GM12892 (cell line): ENCODE results near the gene HRAS.

Experiments used
- POLR2A ChIP-seq: IDR thresholded peaks from 2 replicates; pipeline ENCODE4 v1.6.1; 2011; ENCODE audit warnings: low read depth, low read length, control low read depth
- POLR2AphosphoS5 ChIP-seq: IDR thresholded peaks from 2 replicates; pipeline ENCODE4 v1.6.1; 2011; ENCODE audit warnings: low read depth, low read length, control low read depth
- TAF1 ChIP-seq: IDR thresholded peaks from 2 replicates; pipeline ENCODE4 v1.6.1; 2011; ENCODE audit warnings: low read depth, mild to moderate bottlenecking, control low read depth, low read length, borderline replicate concordance

GRCh38 chr11:577611-577894, 42.2 kb upstream of the HRAS start:
- TF ChIP-seq POLR2AphosphoS5 (no peak), POLR2A (no peak), TAF1 (no peak)
